IMR-90 (cell line): ENCODE results near the gene GRIN1. TPM values are rescaled to one million over a fixed set of nuclear protein-coding genes. Genes with fewer than 3 reads are reported as not detected.
A peak's percentile ranks its signal among the peaks of the same experiment; 100 is the strongest.

ENCODE experiments used
- ATAC-seq: fragments of 200-7000 bp; cut with Tn5 transposase; 2 replicates; pipeline ENCODE4 v1.9.1; 2020; ENCODE audit warnings: low read depth, mild to moderate bottlenecking, moderate library complexity
- BruUV-seq: library from RNA; stranded (reverse); fragments of 400-500 nt; replicated peaks from 2 replicates; lab custom pipeline; 2021; lab: Mats Ljungman, UMichigan
- CTCF ChIA-PET: fragments of 300-600 bp; formaldehyde crosslinking; extraction: SDS; loops from one replicate; lab custom pipeline; 2021; ENCODE audit warnings: antibody characterized with exemption; lab: Yijun Ruan, JAX
- POLR2A ChIA-PET: fragments of 300-600 bp; sonication (Branson Sonifier 250); formaldehyde crosslinking; loops from one replicate; lab custom pipeline; 2022; ENCODE audit warnings: antibody characterized with exemption; ENCODE audit not compliant: unreplicated experiment; lab: Charles Lee
- DNase-seq: peaks from one replicate; pipeline ENCODE4 v3.0.0; 2013
- H2AFZ ChIP-seq: replicated peaks from 2 replicates; pipeline ENCODE3; 2013; ENCODE audit warnings: low read length, mild to moderate bottlenecking; ENCODE audit not compliant: poor library complexity
- H2AK5ac ChIP-seq: 2 replicates; pipeline ENCODE4 v1.6.1; 2013; ENCODE audit warnings: low read depth, low read length, inconsistent platforms
- H2AK9ac ChIP-seq: replicated peaks from 2 replicates; pipeline ENCODE3; 2013; ENCODE audit warnings: mild to moderate bottlenecking, low read depth, low read length, moderate library complexity; ENCODE audit not compliant: poor library complexity
- H2BK120ac ChIP-seq: 2 replicates; pipeline ENCODE4 v1.6.1; 2013; ENCODE audit warnings: low read depth, low read length, inconsistent platforms
- H2BK15ac ChIP-seq: 3 replicates; pipeline ENCODE4 v1.6.1; 2013; ENCODE audit warnings: low read depth, low read length, inconsistent platforms
- H2BK20ac ChIP-seq: 2 replicates; pipeline ENCODE4 v1.6.1; 2013; ENCODE audit warnings: low read depth, mild to moderate bottlenecking, inconsistent platforms, low read length, moderate library complexity
- H2BK5ac ChIP-seq: 2 replicates; pipeline ENCODE4 v1.6.1; 2013; ENCODE audit warnings: mild to moderate bottlenecking, low read depth, low read length, inconsistent platforms; ENCODE audit not compliant: poor library complexity, severe bottlenecking
- H3K14ac ChIP-seq: replicated peaks from 2 replicates; pipeline ENCODE4 v1.6.1; 2013; ENCODE audit warnings: low read depth, low read length, inconsistent platforms
- H3K18ac ChIP-seq: 2 replicates; pipeline ENCODE4 v1.6.1; 2013; ENCODE audit warnings: low read depth, low read length, control low read depth
- H3K23ac ChIP-seq: 2 replicates; pipeline ENCODE4 v1.6.1; 2013; ENCODE audit warnings: low read depth, low read length, inconsistent platforms
- H3K27ac ChIP-seq: 2 replicates; pipeline ENCODE4 v1.5.1; 2013; ENCODE audit warnings: mild to moderate bottlenecking, control low read depth, low read length; ENCODE audit not compliant: insufficient read depth
- H3K27me3 ChIP-seq: 2 replicates; pipeline ENCODE4 v1.6.1; 2013; ENCODE audit warnings: low read length; ENCODE audit not compliant: control insufficient read depth, insufficient read depth
- H3K36me3 ChIP-seq: 2 replicates; pipeline ENCODE4 v1.6.1; 2013; ENCODE audit warnings: low read length, mixed read lengths; ENCODE audit not compliant: control insufficient read depth, insufficient read depth
- H3K4ac ChIP-seq: 2 replicates; pipeline ENCODE4 v1.6.1; 2013; ENCODE audit warnings: low read depth, low read length, inconsistent platforms
- H3K4me1 ChIP-seq: 2 replicates; pipeline ENCODE4 v1.6.1; 2013; ENCODE audit warnings: low read length, mixed read lengths; ENCODE audit not compliant: control insufficient read depth, insufficient read depth
- H3K4me2 ChIP-seq: 2 replicates; pipeline ENCODE4 v1.6.1; 2013; ENCODE audit warnings: low read depth, mild to moderate bottlenecking, control low read depth, low read length, moderate library complexity
- H3K4me3 ChIP-seq: 2 replicates; pipeline ENCODE4 v1.5.1; 2013; ENCODE audit warnings: low read depth, mild to moderate bottlenecking, control low read depth, low read length, moderate library complexity; ENCODE audit not compliant: insufficient read depth
- H3K56ac ChIP-seq: 2 replicates; pipeline ENCODE4 v1.6.1; 2013; ENCODE audit warnings: low read length, inconsistent platforms; ENCODE audit not compliant: insufficient read depth; ENCODE audit errors: extremely low read depth
- H3K79me1 ChIP-seq, 2 experiments: 2 replicates each; pipeline ENCODE4 v1.6.1; 2013; ENCODE audit warnings: low read length in 2 of 2, inconsistent platforms in 1 of 2, low read depth in 1 of 2
- H3K9ac ChIP-seq: 2 replicates; pipeline ENCODE4 v1.6.1; 2013; ENCODE audit warnings: low read depth, low read length, control low read depth
- H3K9me1 ChIP-seq: 2 replicates; pipeline ENCODE4 v1.6.1; 2013; ENCODE audit warnings: low read length, inconsistent platforms; ENCODE audit not compliant: insufficient read depth
- H3K9me3 ChIP-seq: 2 replicates; pipeline ENCODE4 v1.6.1; 2013; ENCODE audit warnings: low read length; ENCODE audit not compliant: control insufficient read depth, insufficient read depth
- H4K20me1 ChIP-seq: 2 replicates; pipeline ENCODE4 v1.6.1; 2013; ENCODE audit warnings: low read length, inconsistent platforms; ENCODE audit not compliant: insufficient read depth
- H4K5ac ChIP-seq: 2 replicates; pipeline ENCODE4 v1.6.1; 2013; ENCODE audit warnings: mild to moderate bottlenecking, low read depth, low read length, control low read depth
- H4K8ac ChIP-seq, 2 experiments: 2 replicates each; pipeline ENCODE4 v1.6.1; 2013; ENCODE audit warnings: low read depth in 2 of 2, low read length in 2 of 2, control low read depth in 1 of 2, inconsistent platforms in 1 of 2
- H4K91ac ChIP-seq: 2 replicates; pipeline ENCODE4 v1.6.1; 2013; ENCODE audit warnings: low read depth, low read length, inconsistent platforms; ENCODE audit not compliant: insufficient read depth
- BHLHE40 ChIP-seq: fragments of 150-350 bp; IDR thresholded peaks from 2 replicates; pipeline ENCODE4 v1.6.1; 2016; ENCODE audit warnings: mild to moderate bottlenecking, low read depth, low read length
- CHD1 ChIP-seq: IDR thresholded peaks from 2 replicates; pipeline ENCODE4 v1.6.1; 2012; ENCODE audit warnings: low read depth, low read length, improper control_type of control experiment
- ELK1 ChIP-seq: fragments of 150-350 bp; IDR thresholded peaks from 2 replicates; pipeline ENCODE4 v1.6.1; 2016; ENCODE audit warnings: low read depth, mild to moderate bottlenecking, low read length, moderate library complexity, borderline replicate concordance
- FOS ChIP-seq: fragments of 150-350 bp; IDR thresholded peaks from 2 replicates; pipeline ENCODE4 v1.6.1; 2016; ENCODE audit warnings: low read depth, low read length
- MAZ ChIP-seq: IDR thresholded peaks from 2 replicates; pipeline ENCODE4 v1.6.1; 2012; ENCODE audit warnings: low read depth, mild to moderate bottlenecking, low read length, improper control_type of control experiment, moderate library complexity, borderline replicate concordance
- MXI1 ChIP-seq: IDR thresholded peaks from 2 replicates; pipeline ENCODE4 v1.6.1; 2012; ENCODE audit warnings: low read depth, mild to moderate bottlenecking, low read length, moderate library complexity, borderline replicate concordance
- NFE2L2 ChIP-seq: fragments of 150-350 bp; IDR thresholded peaks from 2 replicates; pipeline ENCODE4 v1.6.1; 2016; ENCODE audit warnings: low read depth, mild to moderate bottlenecking, low read length
- POLR2A ChIP-seq: IDR thresholded peaks from 2 replicates; pipeline ENCODE4 v1.6.1; 2012; ENCODE audit warnings: mild to moderate bottlenecking, low read depth, low read length
- RAD21 ChIP-seq: IDR thresholded peaks from 2 replicates; pipeline ENCODE4 v1.6.1; 2012; ENCODE audit warnings: low read length, improper control_type of control experiment
- RCOR1 ChIP-seq: IDR thresholded peaks from 2 replicates; pipeline ENCODE4 v1.6.1; 2012; ENCODE audit warnings: mild to moderate bottlenecking, low read length, improper control_type of control experiment; ENCODE audit not compliant: insufficient replicate concordance
- RFX5 ChIP-seq: IDR thresholded peaks from 2 replicates; pipeline ENCODE4 v1.8.0; 2012; ENCODE audit warnings: low read depth, mild to moderate bottlenecking, low read length, moderate library complexity
- SMC3 ChIP-seq: fragments of 150-350 bp; IDR thresholded peaks from 2 replicates; pipeline ENCODE4 v1.6.1; 2016; ENCODE audit warnings: low read depth, mild to moderate bottlenecking, antibody characterized with exemption, low read length, moderate library complexity
- USF2 ChIP-seq: fragments of 150-350 bp; IDR thresholded peaks from 2 replicates; pipeline ENCODE4 v1.6.1; 2017; ENCODE audit warnings: mild to moderate bottlenecking, antibody characterized with exemption, low read length, low read depth
- WGBS, 2 experiments: methylation state at CpG; one replicate each; pipeline versions ENCODE4 v1.1.5 to v1.1.7; 2013; ENCODE audit warnings: missing lambda C conversion rate in 2 of 2; ENCODE audit not compliant: insufficient read length in 1 of 2; ENCODE audit errors: extremely low coverage in 2 of 2; 5-methylcytosine and 5-hydroxymethylcytosine counted together
- dilution Hi-C: fragments of 300-500 bp; cut with HindIII; formaldehyde crosslinking; loops from one replicate; pipeline ENCODE4 v1.14.3; 2018; ENCODE audit warnings: low sequenced_read_pairs; ENCODE audit not compliant: unreplicated experiment
- in situ Hi-C: fragments of 300-500 bp; cut with MboI; formaldehyde crosslinking; loops from 3 replicates; pipeline ENCODE4 v1.14.3; 2019; ENCODE audit warnings: low sequenced_read_pairs, inconsistent platforms, mixed read lengths
- intact Hi-C: fragments of 100-400 bp; cut with micrococcal nuclease; formaldehyde crosslinking; loops from 2 replicates; pipeline ENCODE4 v1.10.0; 2022
- polyA plus RNA-seq, 3 experiments: library from polyadenylated mRNA; depleted of rRNA; stranded (reverse); fragments of >200 nt; gene quantifications; 2 replicates each; pipeline ENCODE4 v1.2.3, GENCODE V29; 2012; ENCODE audit warnings: low replicate concordance in 1 of 3
- total RNA-seq: library from RNA; depleted of rRNA; stranded (reverse); fragments of >200 nt; gene quantifications from 2 replicates; pipeline ENCODE4 v1.2.3, GENCODE V29; 2012

Gene GRIN1
- total and polyA plus RNA-seq, 2 of the 4 experiments (the other 2 are of a cell fraction) = 0.09 TPM; not detected in 1

GRCh38 chr9:137216188-137216965 is 77.4 kb downstream of the GRIN1 start:
- H3K23ac ChIP-seq = no peak overlapping the region
- H2BK120ac ChIP-seq = no peak overlapping the region
- no peak overlapping the region for H4K91ac ChIP-seq
- no peak overlapping the region for H2BK20ac ChIP-seq
- no peak overlapping the region for H3K4me2 ChIP-seq
- H2AK5ac ChIP-seq = no peak overlapping the region
- DNase-seq (no peak), ATAC-seq (no peak)
- POLR2A ChIA-PET = no interaction called here
- peaks cover 18% of the 10 kb centered on the region for H3K36me3 ChIP-seq
- no peaks in the 10 kb centered on the region for H3K27me3 ChIP-seq
- intact Hi-C loops (no loop called here), dilution Hi-C loops (no loop called here), in situ Hi-C loops (no loop called here)
- H3K4me3 ChIP-seq = no peak overlapping the region
- 96% methylated on average over 21 of the region's 30 CpGs; no CpG with 5 or more reads in 1 of the 2 experiments for WGBS, 2 experiments
- peak overlapping the region; percentile 16 for H2AK9ac ChIP-seq
- H3K56ac ChIP-seq = no peak overlapping the region
- no peak overlapping the region for H3K27ac ChIP-seq
- H3K9ac ChIP-seq = no peak overlapping the region
- H3K4me1 ChIP-seq = peaks cover 6% of the 10 kb centered on the region
- H2AFZ ChIP-seq = no peak overlapping the region
- no peak overlapping the region for H2BK5ac ChIP-seq
- H3K14ac ChIP-seq = no peak overlapping the region
- no peak overlapping the region for H3K18ac ChIP-seq
- no peak overlapping the region for H2BK15ac ChIP-seq
- no peaks in the 10 kb centered on the region for H4K20me1 ChIP-seq
- H3K4ac ChIP-seq = no peak overlapping the region
- CTCF ChIA-PET = no interaction called here
- peaks cover 3% of the 10 kb centered on the region; the same call in 1 of the 2 replicates for H3K9me1 ChIP-seq
- H3K79me1 ChIP-seq = peaks cover 0 to 6% of the 10 kb centered on the region in 2 experiments; a peak in 1 of 4 replicates
- H4K5ac ChIP-seq = no peak overlapping the region
- TF ChIP-seq USF2 (no peak), FOS (no peak), RFX5 (no peak), ELK1 (no peak), RCOR1 (no peak), MAZ (no peak), POLR2A (no peak), MXI1 (no peak), CHD1 (no peak), SMC3 (no peak), BHLHE40 (no peak), NFE2L2 (no peak), RAD21 (no peak)
- no TSS peak for BruUV-seq
- H4K8ac ChIP-seq = no peak overlapping the region
- H3K9me3 ChIP-seq = no peaks in the 10 kb centered on the region
